ENCODE data around the gene TRAF4.
"Not testable (repeated sequence)": the region's sequence is repeated elsewhere in the genome, so short reads cannot be mapped to it uniquely, and the experiment has no call there.

TRAF4 gene

DNA sequence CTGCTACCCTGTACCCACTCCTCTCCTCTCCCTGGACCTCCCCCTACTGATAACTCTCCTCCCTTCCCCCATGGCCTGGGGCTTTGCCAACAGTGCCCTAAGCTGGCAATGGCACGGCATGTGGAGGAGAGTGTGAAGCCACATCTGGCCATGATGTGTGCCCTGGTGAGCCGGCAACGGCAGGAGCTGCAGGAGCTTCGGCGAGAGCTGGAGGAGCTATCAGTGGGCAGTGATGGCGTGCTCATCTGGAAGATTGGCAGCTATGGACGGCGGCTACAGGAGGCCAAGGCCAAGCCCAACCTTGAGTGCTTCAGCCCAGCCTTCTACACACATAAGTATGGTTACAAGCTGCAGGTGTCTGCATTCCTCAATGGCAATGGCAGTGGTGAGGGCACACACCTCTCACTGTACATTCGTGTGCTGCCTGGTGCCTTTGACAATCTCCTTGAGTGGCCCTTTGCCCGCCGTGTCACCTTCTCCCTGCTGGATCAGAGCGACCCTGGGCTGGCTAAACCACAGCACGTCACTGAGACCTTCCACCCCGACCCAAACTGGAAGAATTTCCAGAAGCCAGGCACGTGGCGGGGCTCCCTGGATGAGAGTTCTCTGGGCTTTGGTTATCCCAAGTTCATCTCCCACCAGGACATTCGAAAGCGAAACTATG is 5.2 kb downstream of the TRAF4 start:
- DNase-seq (ENCODE audit: low read depth), result no peak

DNA sequence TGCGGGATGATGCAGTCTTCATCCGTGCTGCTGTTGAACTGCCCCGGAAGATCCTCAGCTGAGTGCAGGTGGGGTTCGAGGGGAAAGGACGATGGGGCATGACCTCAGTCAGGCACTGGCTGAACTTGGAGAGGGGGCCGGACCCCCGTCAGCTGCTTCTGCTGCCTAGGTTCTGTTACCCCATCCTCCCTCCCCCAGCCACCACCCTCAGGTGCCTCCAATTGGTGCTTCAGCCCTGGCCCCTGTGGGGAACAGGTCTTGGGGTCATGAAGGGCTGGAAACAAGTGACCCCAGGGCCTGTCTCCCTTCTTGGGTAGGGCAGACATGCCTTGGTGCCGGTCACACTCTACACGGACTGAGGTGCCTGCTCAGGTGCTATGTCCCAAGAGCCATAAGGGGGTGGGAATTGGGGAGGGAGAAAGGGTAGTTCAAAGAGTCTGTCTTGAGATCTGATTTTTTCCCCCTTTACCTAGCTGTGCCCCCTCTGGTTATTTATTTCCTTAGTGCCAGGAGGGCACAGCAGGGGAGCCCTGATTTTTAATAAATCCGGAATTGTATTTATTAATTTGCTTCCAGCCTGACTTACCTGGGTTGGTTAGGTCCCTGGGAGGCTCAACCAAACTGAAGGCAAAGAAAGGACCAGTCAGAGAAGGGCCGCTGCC is 5.8 kb downstream of the TRAF4 start:
- no peak for DNase-seq (ENCODE audit: low read depth)

DNA sequence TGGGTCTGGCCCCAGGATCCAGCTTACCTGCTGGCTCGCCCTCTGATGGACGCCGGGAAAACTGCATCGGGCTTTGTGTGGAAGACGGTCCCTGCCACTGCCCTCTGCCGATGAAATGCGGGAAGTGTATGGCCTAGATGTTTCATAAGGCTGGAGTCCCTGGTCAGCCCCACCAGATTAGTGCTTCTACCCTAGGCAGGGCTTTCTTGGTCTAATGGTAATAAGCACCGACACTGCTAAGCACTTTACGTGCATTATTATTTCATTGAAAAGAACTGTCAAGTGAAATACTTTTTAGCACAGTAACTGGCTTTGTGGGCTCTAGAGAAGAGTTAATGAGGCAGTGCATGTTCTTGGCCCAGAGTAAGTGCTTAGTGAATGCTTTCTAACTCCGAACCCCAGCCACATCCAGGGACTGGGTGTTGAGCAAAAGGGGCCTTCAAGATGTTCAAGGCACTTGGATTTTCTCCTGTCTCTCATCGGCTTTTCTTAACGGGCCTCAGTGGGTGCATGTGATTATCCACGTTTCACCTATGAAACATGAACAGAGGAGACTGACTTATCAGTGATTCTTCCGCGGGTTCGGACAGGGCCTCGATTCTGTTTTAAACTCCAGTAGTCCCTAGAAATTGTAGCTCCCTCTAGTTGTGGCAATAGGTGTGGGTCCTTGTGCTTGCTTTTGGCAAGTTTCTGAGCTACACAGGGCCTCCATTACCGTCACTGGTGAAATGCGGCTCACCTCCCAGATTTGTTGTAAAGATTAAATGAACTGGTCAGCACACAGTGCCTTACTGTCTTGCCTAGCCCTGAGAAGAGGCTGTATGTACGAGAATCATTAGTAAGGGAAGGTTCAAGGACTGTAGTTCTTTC is 6.6 kb downstream of the TRAF4 start:
- DNase-seq (ENCODE audit: low read depth), result peak; percentile 83

DNA sequence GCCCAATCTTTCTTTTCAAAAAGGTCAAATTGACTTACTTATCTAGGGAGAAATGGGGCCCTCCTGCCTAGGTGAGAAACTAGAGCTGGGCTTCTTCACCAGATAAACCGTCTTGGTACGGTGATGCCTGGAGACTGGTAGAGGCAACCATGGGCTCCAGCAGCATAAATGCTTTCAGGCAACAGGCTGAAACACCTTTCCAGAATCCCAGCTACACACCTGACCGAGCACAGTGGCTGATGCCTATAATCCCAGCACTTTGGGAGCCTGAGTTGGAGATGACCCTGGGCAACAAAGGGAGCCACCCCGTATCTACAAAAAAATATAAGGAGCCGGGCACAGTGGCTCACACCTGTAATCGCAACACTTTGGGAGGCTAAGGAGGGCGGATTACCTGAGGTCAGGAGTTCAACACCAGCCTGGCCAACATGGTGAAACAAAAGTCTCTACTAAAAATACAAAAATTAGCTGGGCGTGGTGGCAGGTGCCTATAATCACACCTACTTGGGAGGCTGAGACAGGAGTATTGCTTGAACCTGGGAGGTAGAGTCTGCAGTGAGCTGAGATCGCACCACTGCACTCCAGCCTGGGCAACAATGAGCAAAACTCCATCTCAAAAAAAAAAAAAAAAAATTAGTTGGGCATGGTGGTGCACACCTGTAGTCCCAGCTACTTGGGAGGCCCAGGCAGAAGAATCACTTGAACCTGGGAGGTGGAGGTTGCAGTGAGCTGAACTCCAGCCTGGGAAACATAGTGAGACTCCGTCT is 8.0 kb downstream of the TRAF4 start:
- no peak for DNase-seq (ENCODE audit: low read depth)

DNA sequence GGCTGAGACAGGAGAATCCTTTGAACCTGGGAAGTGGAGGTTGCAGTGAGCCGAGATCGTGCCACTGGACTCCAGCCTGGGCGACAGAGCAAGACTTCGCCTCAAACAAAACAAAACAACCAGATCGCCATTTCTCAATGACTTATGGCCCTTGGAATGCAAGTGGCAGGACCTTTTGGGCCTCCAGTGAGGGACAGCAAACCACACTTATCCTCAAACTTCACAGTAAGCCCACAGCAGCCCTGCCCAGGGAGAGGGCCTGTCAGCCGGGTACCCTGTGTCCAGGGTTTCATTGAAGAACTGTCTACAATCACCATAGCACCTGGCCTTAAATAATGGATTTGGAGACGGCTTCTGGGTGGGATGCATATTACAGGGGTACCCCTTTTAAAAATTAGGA is 11.7 kb downstream of the TRAF4 start:
- DNase-seq (ENCODE audit: low read depth), result no peak

DNA sequence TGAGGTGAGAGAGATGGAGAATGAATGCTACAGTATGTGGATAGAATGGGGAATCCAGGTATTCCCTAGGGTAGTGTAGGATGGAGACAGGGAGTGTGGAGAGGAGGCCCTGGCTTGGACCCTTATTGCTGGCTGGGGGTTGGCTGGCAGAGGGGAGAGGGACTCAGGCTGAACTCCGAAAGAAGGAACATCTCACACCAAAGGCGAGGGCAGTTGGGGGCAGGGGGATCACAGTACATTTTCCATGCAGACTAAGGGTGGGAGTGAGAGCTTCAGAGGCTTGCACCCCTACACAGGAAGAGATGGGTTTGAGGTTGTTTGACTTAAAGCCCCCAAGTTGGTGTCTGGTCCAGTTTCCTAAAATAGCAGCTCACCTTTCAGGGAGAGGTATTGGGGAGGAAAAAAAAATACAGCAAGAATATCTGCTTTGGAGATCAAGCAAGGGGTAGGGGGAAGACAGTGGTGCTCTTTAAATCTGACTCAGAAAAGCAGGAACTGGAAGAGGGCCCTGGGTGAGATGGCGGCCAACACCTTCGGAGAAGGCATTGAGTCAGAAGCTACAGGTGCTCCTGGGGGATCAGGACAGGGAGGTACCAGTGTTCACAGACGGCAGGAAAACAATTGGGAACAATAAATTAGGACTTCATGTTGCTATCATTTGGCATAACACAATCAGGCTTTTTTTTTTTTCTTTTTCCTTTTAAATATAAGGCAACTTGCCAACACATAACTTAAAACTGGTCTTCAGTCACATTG is 12.4 kb downstream of the TRAF4 start:
- no peak for DNase-seq (ENCODE audit: low read depth)

DNA sequence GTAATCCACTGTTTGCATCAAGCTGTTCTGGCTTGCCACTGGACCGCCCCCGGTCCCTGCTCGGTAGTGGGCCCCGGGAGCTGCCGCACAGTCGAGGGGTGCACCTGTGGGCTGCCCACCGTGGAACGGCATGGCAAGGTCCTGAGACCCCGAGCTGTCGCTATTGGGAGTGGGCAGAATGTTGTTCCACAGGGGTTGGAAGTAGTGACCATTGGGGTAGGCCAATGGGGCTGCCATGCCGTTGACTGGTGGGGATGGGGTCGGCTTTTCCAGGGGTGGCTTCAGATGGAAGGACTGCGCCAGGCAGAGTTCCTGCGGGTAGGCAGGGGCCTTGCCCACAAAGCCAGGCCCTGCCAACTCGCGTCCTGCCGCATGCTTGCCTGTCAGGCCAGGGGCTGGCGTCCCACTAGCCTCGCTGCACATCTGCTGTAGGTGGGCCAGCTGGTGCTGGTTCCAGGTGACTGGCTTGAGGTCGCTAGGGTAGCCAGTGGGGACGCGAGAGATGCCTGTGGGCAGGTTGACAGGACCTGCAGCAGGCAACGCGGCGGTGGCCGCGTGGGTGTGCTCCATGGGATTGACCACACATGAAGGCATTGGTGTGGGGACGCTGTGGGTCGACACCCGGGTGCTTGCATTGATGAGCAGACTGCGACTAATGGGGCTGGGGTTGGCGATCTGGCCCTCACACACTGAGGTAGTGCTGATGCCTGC is 14.8 kb downstream of the TRAF4 start:
- no peak for DNase-seq (ENCODE audit: low read depth)

DNA sequence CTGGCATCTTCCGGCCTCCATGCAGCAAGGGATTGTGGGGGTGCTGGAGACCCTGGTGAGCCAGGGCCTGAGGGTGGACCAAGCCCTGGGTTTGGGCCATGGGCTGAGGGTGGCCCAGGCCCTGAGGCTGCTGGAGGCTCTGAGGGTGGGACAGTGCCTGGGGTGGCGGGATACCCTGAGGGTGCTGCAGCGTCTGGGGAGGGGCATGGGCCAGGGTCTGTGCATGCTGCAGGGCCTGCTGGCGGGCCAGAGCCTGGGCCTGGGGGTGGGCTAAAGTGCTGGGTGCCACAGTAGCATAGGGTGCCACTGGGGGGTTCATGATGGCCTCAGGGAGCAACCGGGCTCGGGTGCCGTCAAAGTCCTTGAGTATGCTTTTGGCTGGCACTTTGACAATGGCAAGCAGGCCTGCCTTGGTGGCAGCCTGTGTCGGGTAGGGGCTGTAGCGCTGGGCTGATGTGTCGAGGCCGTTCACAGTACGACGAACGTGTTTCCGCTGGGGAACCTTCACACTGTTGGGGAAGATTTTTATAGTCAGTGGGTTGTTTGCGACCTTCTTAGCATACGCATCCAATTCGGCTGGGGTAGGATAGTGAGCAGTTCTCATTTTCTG is 15.6 kb downstream of the TRAF4 start:
- no peak for DNase-seq (ENCODE audit: low read depth)

DNA sequence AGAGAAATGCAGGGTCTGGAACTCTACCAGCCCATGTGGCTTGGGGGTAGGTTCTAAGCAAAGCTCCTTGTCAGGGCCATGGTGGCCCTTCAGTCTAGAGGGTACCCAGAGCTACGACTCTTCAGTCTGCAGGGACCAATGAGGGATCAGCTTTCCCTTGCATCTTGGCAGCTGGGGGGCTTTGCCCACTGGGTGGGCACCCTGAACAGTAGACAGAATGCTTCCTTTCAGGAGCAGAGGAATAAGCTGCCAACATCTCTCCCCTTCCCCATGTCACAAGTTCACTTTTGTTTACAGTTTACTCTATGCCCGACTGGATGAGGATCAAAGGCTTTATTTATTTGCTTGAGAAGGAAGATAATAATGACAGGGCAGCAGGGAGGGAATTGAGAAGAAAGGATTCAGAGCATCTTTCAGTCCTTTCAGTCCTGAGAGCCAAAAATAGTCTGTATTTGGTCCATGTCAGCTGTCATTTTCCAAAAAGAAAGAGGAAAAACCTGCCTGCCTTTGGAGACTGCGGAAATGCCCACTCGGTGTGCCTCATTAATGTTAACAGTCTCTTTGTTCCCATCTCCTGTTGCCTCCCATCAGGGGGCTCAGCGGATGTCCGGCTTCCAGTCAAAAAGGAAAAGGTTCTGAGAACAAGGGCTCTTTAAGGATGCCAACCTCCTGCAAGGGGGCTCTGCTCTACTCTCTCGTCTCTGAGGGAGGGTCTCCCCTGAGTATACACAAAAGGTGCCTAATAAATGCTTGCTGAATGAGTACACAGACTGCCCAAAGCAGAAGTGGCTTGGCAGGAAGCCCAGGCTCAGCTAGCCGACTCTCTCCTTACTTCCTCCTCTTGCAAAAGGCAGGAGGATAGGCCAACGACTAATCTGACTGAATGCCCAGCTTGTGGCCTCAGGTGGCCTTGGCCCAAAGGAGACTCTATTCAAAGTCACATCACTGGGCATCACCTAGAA is 17.1 kb downstream of the TRAF4 start:
- DNase-seq (ENCODE audit: low read depth), result no peak

DNA sequence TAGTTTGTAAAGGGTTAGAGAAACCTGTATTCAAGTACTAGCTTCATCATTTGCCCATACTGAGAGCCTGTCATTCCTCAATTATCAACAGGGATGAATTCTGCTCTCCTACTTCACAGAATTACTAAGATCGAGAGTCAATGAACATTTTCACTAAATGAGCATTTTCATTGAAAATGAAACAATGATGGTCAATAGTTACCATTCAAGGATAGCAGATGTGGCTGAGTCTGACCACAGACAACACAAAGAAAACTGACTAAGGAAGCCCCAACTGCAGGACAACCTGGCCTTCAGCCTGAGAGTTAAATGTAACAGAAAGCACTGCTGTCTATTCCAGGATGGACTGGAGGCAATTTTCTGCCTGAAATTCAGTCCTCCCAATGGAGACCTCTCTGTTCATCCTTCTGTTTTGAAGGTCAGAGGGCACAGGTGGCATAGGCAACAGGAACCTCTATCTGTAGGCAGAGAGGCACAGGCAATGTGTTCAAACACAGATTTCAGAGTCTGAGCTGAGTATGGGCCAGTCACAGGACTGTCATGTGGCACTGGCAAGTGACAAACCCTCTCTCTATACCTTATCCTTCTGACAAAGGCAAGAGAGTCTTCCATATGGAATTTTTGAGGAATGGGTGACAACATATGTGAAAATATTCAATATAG is 19.5 kb downstream of the TRAF4 start:
- DNase-seq (ENCODE audit: low read depth), result no peak

DNA sequence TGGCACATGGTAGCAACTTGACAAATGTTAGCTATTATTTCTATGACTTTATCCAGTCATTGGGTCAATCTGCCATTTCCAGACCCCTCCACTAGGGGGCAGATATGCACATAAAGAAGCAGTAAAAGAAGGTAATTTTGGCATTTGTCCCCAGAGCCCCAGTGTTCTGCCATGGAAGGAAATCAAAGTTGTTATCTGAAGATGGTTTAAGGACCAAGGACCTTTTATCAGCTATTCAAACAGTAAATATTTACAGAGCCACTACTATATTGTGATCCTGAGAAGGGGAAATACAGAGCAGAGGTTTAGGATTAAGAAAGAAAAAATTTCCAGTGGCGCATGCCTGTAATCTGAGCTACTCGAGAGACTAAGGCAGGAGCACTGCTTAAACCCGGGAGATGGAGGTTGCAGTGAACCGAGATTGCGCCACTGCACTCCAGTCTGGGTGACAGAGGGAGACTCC is 20.0 kb downstream of the TRAF4 start:
- DNase-seq (ENCODE audit: low read depth), result peak; percentile 63

DNA sequence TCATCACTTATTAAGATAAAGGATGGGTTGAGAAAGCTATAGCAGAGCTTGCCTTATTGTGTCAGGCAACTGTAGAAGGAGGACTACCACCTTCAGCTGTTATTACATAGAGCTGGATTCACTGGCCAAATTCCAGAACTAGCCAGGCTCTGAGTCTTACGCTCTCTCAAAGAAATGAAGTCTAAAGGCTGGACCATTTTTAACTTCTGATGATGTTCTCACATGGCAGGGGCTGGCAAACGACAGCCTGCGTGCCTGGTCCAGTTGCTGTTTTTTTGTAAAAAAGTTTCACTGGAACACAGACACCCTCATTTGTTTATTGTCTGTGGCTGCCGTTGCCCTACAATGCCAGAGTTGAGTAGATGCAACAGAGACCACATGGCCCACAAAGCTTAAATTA is 21.2 kb downstream of the TRAF4 start:
- DNase-seq (ENCODE audit: low read depth), result no peak

DNA sequence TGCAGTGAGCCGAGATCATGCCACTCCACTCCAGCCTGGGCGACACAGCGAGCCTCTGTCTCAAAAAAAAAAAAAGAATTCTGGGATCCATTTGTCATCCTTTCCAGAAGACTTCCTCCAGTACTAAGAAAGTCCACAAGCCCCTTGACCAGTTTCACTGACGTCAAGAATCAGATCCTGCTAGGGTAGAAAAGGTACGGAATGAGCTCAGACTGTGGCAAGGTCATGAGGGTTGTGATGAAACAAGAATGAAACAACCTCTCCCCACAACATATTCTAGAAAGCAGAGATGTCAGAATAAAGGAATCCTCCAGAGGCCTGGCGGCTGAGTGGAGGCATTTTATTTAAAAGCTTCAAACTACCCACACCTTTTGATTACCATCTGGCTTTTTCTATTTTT is 29.9 kb downstream of the TRAF4 start:
- no peak for DNase-seq (ENCODE audit: low read depth)

DNA sequence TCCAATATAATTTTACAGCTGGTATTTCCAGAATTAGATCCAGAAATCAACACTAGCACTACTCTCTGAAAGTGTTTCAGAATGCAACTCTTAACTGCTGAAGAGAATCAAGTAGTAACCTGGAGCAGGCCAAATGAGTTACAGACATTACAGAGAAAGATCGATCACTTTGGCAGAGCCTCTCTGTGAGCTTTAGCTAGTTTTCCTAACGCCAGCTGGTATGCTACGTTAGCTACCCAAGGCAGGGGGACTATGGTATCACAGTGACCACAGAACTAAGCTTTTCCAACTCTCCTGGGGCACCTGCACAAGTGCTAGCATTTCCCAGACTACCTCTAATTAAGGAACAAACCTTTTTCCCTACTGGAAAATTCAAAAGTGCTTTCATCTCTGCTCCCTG is 30.4 kb downstream of the TRAF4 start:
- no peak for DNase-seq (ENCODE audit: low read depth)

DNA sequence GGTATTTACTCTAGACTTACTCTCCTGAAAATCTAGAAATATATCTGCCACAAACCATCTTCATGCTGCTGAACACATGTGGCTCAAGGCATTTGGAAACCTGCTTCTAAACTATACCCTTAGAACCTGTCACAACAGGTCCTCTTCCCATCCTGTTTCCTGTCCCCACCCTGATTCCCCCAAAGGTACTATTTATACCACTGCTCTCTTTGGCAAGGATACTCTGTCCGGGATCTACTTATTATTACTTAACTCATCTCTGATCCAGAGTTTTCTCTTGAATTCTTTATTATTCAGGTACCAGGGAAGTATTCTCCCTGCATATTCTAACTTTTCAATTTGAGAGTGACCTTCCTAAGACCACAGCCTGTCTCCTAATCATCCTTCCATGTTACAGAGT is 33.4 kb downstream of the TRAF4 start:
- DNase-seq (ENCODE audit: low read depth), result no peak

DNA sequence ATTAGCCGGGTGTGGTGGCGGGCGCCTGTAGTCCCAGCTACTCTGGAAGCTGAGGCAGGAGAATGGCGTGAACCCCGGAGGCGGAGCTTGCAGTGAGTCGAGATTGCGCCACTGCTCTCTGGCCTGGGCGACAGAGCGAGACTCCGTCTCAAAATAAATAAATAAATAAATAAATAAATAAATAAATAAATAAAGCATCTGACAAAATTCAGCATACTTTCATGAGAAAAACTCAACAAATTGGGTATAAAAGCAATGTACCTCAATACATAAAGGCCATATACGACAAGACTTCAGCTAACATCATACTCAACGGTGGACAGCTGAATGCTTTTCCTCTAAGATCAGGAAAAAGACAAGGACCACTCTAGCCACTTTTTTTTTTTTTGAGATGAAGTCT is 35.8 kb downstream of the TRAF4 start:
- DNase-seq (ENCODE audit: low read depth), result not testable (repeated sequence)

DNA sequence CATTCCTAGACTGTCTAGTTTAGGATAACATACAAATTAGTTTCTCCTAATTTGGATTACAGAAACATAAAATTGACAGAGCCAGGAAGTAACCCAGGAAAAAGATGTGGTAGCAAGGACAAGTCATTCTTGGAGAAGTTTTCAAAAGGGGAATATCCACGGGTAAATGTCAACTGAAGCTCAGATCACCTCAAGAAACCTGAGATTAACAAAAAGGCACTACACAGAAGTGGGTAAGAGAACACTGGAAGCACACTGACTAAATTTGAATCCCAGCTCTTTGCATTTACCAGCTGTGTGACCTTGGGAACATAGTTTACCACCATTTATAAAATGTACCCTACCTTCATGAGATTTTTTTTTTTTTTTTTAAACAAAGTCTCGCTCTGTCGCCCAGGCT is 39.4 kb downstream of the TRAF4 start:
- DNase-seq (ENCODE audit: low read depth), result no peak

DNA sequence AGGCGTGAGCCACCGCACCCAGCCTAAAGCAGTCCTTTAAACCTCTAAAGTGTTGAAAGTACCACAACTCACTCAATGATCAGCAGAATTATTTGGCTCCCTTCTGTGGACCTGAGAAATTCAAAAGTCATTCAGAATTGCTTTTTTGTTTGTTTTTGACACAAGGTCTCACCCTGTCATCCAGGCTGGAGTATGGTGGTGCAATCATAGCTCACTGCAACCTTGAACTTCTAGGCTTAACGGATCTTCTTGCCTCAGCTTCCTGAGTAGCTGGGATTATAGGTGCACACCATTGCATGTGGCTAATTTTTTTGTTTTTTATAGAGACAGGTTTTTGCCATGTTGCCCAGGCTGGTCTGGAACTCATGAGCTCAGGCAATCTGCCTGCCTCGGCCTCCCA is 44.3 kb downstream of the TRAF4 start:
- no peak for DNase-seq (ENCODE audit: low read depth)

All from stimulated activated CD8-positive, alpha-beta memory T cell treated with anti-CD3 and anti-CD28 coated beads, Interleukin-15, amount 100 ng/mL, for 1 hour (primary cell).